Measurements from ENCODE around the gene YPEL2.

- TF ChIP-seq, protein P1, sequence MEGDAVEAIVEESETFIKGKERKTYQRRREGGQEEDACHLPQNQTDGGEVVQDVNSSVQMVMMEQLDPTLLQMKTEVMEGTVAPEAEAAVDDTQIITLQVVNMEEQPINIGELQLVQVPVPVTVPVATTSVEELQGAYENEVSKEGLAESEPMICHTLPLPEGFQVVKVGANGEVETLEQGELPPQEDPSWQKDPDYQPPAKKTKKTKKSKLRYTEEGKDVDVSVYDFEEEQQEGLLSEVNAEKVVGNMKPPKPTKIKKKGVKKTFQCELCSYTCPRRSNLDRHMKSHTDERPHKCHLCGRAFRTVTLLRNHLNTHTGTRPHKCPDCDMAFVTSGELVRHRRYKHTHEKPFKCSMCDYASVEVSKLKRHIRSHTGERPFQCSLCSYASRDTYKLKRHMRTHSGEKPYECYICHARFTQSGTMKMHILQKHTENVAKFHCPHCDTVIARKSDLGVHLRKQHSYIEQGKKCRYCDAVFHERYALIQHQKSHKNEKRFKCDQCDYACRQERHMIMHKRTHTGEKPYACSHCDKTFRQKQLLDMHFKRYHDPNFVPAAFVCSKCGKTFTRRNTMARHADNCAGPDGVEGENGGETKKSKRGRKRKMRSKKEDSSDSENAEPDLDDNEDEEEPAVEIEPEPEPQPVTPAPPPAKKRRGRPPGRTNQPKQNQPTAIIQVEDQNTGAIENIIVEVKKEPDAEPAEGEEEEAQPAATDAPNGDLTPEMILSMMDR (IDR thresholded peaks at IDR 0.05): no peak
- TF ChIP-seq POLR2A (IDR thresholded peaks at IDR 0.05): no peak
Observed at GRCh38 chr17:59433586-59433985, 102.1 kb downstream of the YPEL2 start.
